Measurements from ENCODE around the gene UPP1. TPM values are rescaled to one million over a fixed set of nuclear protein-coding genes. Genes with fewer than 3 reads are reported as not detected.

UPP1 gene
- total RNA-seq, 1 experiment from 2014 or later: 119 TPM

DNA sequence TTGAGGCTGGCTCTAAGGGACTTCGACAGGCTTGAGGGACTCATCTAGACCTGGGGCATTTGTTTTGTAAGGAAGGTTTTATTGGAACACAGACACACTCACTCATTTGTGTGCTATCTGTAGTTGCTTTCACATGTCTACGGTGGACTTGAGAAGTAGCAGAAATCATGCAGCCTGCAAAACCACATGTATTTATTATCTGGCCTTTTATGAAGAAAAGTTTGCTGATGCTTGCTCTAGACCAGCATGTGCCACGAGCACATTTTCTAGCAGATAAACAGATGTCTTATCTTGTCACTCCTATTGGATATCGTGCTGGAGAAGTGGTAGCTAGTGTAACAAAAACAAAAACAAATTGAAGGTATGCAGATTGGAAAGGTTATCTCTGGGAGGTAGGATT, 9.8 kb downstream of the UPP1 start:
- DNase-seq: no peak
- CTCF ChIA-PET: no interaction called here
- Histone ChIP-seq H3F3A (ENCODE audit: insufficient read depth, low read depth) (peaks cover 66% of the 10 kb centered on the region), H3K27me3 (ENCODE audit: insufficient read depth, low read depth) (no peaks in the 10 kb centered on the region), H3K79me2 (ENCODE audit: low read depth) (peaks cover 75% of the 10 kb centered on the region), H3K4me1 (replicated peaks; ENCODE audit: insufficient read depth) (peaks cover 27% of the 10 kb centered on the region), H3K27ac (no peak overlapping the region), H3K9me3 (ENCODE audit: insufficient read depth, low read depth) (no peaks in the 10 kb centered on the region), H3K4me2 (no peak overlapping the region), H3K4me3 (no peak overlapping the region), H3K36me3 (ENCODE audit: low read depth) (peaks cover 86% of the 10 kb centered on the region), H4K20me1 (ENCODE audit: insufficient read depth) (peaks cover 65% of the 10 kb centered on the region), H3K9me2 (ENCODE audit: insufficient read depth) (no peaks in the 10 kb centered on the region), H2AFZ (no peak overlapping the region)
- no TSS peak for BruUV-seq (replicated peaks)
- intact Hi-C loops (cut with micrococcal nuclease; ENCODE audit: unreplicated experiment): no loop called here
- TF ChIP-seq, protein P1, sequence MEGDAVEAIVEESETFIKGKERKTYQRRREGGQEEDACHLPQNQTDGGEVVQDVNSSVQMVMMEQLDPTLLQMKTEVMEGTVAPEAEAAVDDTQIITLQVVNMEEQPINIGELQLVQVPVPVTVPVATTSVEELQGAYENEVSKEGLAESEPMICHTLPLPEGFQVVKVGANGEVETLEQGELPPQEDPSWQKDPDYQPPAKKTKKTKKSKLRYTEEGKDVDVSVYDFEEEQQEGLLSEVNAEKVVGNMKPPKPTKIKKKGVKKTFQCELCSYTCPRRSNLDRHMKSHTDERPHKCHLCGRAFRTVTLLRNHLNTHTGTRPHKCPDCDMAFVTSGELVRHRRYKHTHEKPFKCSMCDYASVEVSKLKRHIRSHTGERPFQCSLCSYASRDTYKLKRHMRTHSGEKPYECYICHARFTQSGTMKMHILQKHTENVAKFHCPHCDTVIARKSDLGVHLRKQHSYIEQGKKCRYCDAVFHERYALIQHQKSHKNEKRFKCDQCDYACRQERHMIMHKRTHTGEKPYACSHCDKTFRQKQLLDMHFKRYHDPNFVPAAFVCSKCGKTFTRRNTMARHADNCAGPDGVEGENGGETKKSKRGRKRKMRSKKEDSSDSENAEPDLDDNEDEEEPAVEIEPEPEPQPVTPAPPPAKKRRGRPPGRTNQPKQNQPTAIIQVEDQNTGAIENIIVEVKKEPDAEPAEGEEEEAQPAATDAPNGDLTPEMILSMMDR (conservative IDR thresholded peaks at IDR 0.05): no peak
- TF ChIP-seq EZH2 (IDR thresholded peaks at IDR 0.05; ENCODE audit: low read depth): no peak
- POLR2A ChIA-PET (ENCODE audit: unreplicated experiment): interaction anchor here (0.7 kb wide), 1 partner anchor 834 kb away, joined by 5 read pairs; no protein-coding TSS in a partner anchor

DNA sequence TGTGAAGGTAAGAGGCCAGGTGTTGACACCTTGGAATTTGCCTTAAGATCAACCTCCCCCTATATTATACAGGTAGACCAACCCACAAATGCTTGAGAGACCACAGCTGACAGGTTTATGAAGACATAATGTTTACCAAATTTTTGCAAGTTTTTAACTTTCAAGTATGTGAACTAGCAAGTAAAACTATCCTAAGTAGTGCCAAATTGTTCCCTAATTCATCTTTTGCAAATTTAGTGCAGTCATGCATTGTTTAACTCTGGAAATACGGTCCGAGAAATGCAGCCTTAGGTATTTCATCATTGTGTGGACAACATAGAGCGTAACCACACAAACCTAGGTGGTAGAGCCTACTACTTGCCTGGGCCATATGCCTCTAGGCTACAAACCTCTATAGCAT, 10.7 kb downstream of the UPP1 start:
- Histone ChIP-seq H3K27me3 (ENCODE audit: insufficient read depth, low read depth) (no peaks in the 10 kb centered on the region), H4K20me1 (ENCODE audit: insufficient read depth) (peaks cover 70% of the 10 kb centered on the region), H3K36me3 (ENCODE audit: low read depth) (peaks cover 89% of the 10 kb centered on the region), H3K27ac (no peak overlapping the region), H3K4me3 (no peak overlapping the region), H3F3A (ENCODE audit: insufficient read depth, low read depth) (peaks cover 65% of the 10 kb centered on the region), H3K9me3 (ENCODE audit: insufficient read depth, low read depth) (no peaks in the 10 kb centered on the region), H3K9me2 (ENCODE audit: insufficient read depth) (no peaks in the 10 kb centered on the region), H3K4me1 (replicated peaks; ENCODE audit: insufficient read depth) (peaks cover 17% of the 10 kb centered on the region), H2AFZ (no peak overlapping the region), H3K4me2 (no peak overlapping the region), H3K79me2 (ENCODE audit: low read depth) (peaks cover 66% of the 10 kb centered on the region)
- BruUV-seq (replicated peaks): no TSS peak
- intact Hi-C loops (cut with micrococcal nuclease; ENCODE audit: unreplicated experiment): no loop called here
- ChIA-PET CTCF (no interaction called here), POLR2A (ENCODE audit: unreplicated experiment) (no interaction called here)
- TF ChIP-seq, protein P1 (conservative IDR thresholded peaks at IDR 0.05): no peak
- TF ChIP-seq EZH2 (IDR thresholded peaks at IDR 0.05; ENCODE audit: low read depth): no peak
- no peak for DNase-seq

DNA sequence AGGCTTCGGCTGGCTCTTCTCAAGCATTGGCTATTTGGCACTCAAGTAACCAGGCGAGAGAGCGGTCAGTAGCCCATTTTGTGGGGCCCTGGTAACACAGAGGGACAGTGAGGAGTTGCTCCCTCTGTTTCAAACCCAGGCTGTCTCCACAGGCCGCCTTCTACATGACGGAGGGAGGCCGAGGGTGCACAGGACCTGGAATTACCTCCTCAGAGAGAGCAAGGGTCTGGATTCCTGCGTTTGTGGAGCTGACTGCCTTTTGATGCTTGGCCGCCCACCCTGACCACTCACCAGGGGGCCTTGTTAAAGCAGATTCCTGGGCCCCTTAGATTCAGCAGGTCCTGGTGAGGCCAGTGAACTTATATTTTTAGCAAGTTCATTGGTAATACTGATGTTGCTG, 12.3 kb downstream of the UPP1 start:
- ChIA-PET CTCF (no interaction called here), POLR2A (ENCODE audit: unreplicated experiment) (no interaction called here)
- Histone ChIP-seq H3F3A (ENCODE audit: insufficient read depth, low read depth) (peaks cover 69% of the 10 kb centered on the region), H3K79me2 (ENCODE audit: low read depth) (peaks cover 51% of the 10 kb centered on the region), H3K4me2 (no peak overlapping the region), H3K4me3 (no peak overlapping the region), H3K27ac (no peak overlapping the region), H3K4me1 (replicated peaks; ENCODE audit: insufficient read depth) (peaks cover 1% of the 10 kb centered on the region), H3K36me3 (ENCODE audit: low read depth) (peaks cover 93% of the 10 kb centered on the region), H4K20me1 (ENCODE audit: insufficient read depth) (peaks cover 68% of the 10 kb centered on the region), H2AFZ (no peak overlapping the region), H3K27me3 (ENCODE audit: insufficient read depth, low read depth) (no peaks in the 10 kb centered on the region), H3K9me3 (ENCODE audit: insufficient read depth, low read depth) (no peaks in the 10 kb centered on the region), H3K9me2 (ENCODE audit: insufficient read depth) (no peaks in the 10 kb centered on the region)
- BruUV-seq (replicated peaks): no TSS peak
- no peak for DNase-seq
- intact Hi-C loops (cut with micrococcal nuclease; ENCODE audit: unreplicated experiment): no loop called here
- TF ChIP-seq EZH2 (IDR thresholded peaks at IDR 0.05; ENCODE audit: low read depth): no peak
- TF ChIP-seq, protein P1 (conservative IDR thresholded peaks at IDR 0.05): no peak
